HG03103 (cell line): ENCODE data around the gene C2orf76.
"Not testable (repeated sequence)": the region's sequence is repeated elsewhere in the genome, so short reads cannot be mapped to it uniquely, and the experiment has no call there.

Experiments
- ATAC-seq: cut with Tn5 transposase; IDR thresholded peaks from one replicate; pipeline ENCODE4 v1.9.1; 2021; ENCODE audit warnings: low read depth; ENCODE audit not compliant: unreplicated experiment

Gene C2orf76

GRCh38 chr2:119304847-119305246 lies 61.8 kb downstream of the C2orf76 start:
- no peak for ATAC-seq

- no peak for ATAC-seq
Measured at GRCh38 chr2:119301413-119301812, 65.2 kb downstream of the C2orf76 start.

GRCh38 chr2:119295688-119296375 lies 70.8 kb downstream of the C2orf76 start:
- no peak for ATAC-seq

- no peak for ATAC-seq
Measured at GRCh38 chr2:119294671-119295070, 72.0 kb downstream of the C2orf76 start.

- no peak for ATAC-seq
Measured at GRCh38 chr2:119293900-119294299, 72.7 kb downstream of the C2orf76 start.

- no peak for ATAC-seq
Measured at GRCh38 chr2:119293254-119293653, 73.4 kb downstream of the C2orf76 start.

GRCh38 chr2:119292226-119292625 lies 74.4 kb downstream of the C2orf76 start:
- ATAC-seq = no peak

- ATAC-seq = no peak
Measured at GRCh38 chr2:119291588-119292167, 75.0 kb downstream of the C2orf76 start.

GRCh38 chr2:119290859-119291587 lies 75.6 kb downstream of the C2orf76 start:
- ATAC-seq = peak; percentile 84

GRCh38 chr2:119289642-119290041 lies 77.0 kb downstream of the C2orf76 start:
- no peak for ATAC-seq

GRCh38 chr2:119289093-119289492 lies 77.5 kb downstream of the C2orf76 start:
- no peak for ATAC-seq

GRCh38 chr2:119288576-119288975 lies 78.1 kb downstream of the C2orf76 start:
- ATAC-seq = no peak

GRCh38 chr2:119286661-119287060 lies 80.0 kb downstream of the C2orf76 start:
- no peak for ATAC-seq

- ATAC-seq = no peak
Measured at GRCh38 chr2:119283873-119284331, 82.7 kb downstream of the C2orf76 start.

- no peak for ATAC-seq
Measured at GRCh38 chr2:119282996-119283511, 83.6 kb downstream of the C2orf76 start.

GRCh38 chr2:119282146-119282995 lies 84.3 kb downstream of the C2orf76 start:
- ATAC-seq = no peak

GRCh38 chr2:119280680-119281079 lies 86.0 kb downstream of the C2orf76 start:
- ATAC-seq = no peak

- no peak for ATAC-seq
Measured at GRCh38 chr2:119279666-119280065, 87.0 kb downstream of the C2orf76 start.

GRCh38 chr2:119278946-119279345 lies 87.7 kb downstream of the C2orf76 start:
- ATAC-seq = no peak

GRCh38 chr2:119278385-119278784 lies 88.2 kb downstream of the C2orf76 start:
- ATAC-seq = not testable (repeated sequence)
